Measurements from ENCODE around the gene ASPM. TPM values are rescaled to one million over a fixed set of nuclear protein-coding genes. Genes with fewer than 3 reads are reported as not detected.

Gene ASPM
- polyA plus RNA-seq, 1 of the 3 experiments (the other 2 are of a cell fraction), result 3.0 TPM

DNA sequence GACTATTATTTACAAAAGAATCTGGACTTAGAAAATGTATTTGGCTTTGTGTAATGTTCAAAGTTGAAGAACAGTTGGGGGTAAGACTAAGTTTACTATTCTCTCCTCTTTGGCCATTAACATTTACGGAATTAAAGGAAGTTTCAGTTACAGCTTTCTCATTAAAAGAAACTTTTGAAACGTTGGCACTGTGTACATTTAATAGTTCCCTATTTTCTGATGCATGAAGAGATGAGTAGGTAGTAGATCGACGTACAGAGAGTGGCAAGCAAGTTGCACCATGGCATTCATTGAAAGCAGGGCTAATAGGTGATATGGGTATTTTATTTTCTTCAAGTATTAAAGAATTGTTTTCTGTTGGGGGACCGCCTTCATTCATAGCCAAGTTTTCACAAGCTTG lies 3.2 kb downstream of the ASPM start:
- H3K4me2 ChIP-seq, result peak overlapping the region; percentile 39; the same call in 1 of the 2 replicates

More for the DNA sequence above, 3.2 kb downstream of the ASPM start:
- Histone ChIP-seq H3K4me1 (ENCODE audit: control insufficient read depth in 1 of 2, insufficient read depth in 2 of 2, low read depth in 1 of 2, low read length in 1 of 2) (peaks cover 9 to 19% of the 10 kb centered on the region in 2 experiments; a peak in 3 of 4 replicates), H3K27me3 (ENCODE audit: insufficient read depth) (no peaks in the 10 kb centered on the region), H3K9me2 (no peaks in the 10 kb centered on the region), H3F3A (replicated peaks; ENCODE audit: insufficient read depth) (no peaks in the 10 kb centered on the region), H3K9me3 (no peaks in the 10 kb centered on the region), H3K4me3 (ENCODE audit: low read depth in 2 of 2, low read length in 1 of 2) (no peak overlapping the region), H3K36me3 (replicated peaks in 1 of 2; ENCODE audit: control insufficient read depth in 1 of 2, insufficient read depth in 2 of 2, low read length in 1 of 2) (peaks cover 20 to 37% of the 10 kb centered on the region in 2 experiments), H4K20me1 (ENCODE audit: insufficient read depth) (no peaks in the 10 kb centered on the region; the same call in 1 of the 2 replicates), H3K79me2 (ENCODE audit: insufficient read depth) (peaks cover 81% of the 10 kb centered on the region), H3K9ac (no peak overlapping the region), H2AFZ (ENCODE audit: low read depth) (peak overlapping the region; percentile 78), H3K27ac (ENCODE audit: low read depth in 2 of 2, low read length in 1 of 2) (no peak overlapping the region)
- ChIA-PET POLR2A (no interaction called here), CTCF (no interaction called here)
- no peak for TF ChIP-seq FOXJ3 (CRISPR knock-in tag; IDR thresholded peaks at IDR 0.05)
- TF ChIP-seq, protein P1, sequence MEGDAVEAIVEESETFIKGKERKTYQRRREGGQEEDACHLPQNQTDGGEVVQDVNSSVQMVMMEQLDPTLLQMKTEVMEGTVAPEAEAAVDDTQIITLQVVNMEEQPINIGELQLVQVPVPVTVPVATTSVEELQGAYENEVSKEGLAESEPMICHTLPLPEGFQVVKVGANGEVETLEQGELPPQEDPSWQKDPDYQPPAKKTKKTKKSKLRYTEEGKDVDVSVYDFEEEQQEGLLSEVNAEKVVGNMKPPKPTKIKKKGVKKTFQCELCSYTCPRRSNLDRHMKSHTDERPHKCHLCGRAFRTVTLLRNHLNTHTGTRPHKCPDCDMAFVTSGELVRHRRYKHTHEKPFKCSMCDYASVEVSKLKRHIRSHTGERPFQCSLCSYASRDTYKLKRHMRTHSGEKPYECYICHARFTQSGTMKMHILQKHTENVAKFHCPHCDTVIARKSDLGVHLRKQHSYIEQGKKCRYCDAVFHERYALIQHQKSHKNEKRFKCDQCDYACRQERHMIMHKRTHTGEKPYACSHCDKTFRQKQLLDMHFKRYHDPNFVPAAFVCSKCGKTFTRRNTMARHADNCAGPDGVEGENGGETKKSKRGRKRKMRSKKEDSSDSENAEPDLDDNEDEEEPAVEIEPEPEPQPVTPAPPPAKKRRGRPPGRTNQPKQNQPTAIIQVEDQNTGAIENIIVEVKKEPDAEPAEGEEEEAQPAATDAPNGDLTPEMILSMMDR (IDR thresholded peaks at IDR 0.05), result no peak
- TF ChIP-seq JUND (IDR thresholded peaks at IDR 0.05), result no peak
- no peak for TF ChIP-seq SIN3A (IDR thresholded peaks at IDR 0.05; ENCODE audit: borderline replicate concordance, low read depth, low read length)
- TF ChIP-seq GATA2 (CRISPR knock-in tag; IDR thresholded peaks at IDR 0.05), result no peak
- no peak for TF ChIP-seq RCOR1 (IDR thresholded peaks at IDR 0.05; ENCODE audit: low read length)
- TF ChIP-seq ZBTB33 (IDR thresholded peaks at IDR 0.05; ENCODE audit: borderline replicate concordance, low read depth), result no peak
- no peak for TF ChIP-seq NRF1 (IDR thresholded peaks at IDR 0.05; ENCODE audit: low read depth, low read length)
- TF ChIP-seq, protein P2, sequence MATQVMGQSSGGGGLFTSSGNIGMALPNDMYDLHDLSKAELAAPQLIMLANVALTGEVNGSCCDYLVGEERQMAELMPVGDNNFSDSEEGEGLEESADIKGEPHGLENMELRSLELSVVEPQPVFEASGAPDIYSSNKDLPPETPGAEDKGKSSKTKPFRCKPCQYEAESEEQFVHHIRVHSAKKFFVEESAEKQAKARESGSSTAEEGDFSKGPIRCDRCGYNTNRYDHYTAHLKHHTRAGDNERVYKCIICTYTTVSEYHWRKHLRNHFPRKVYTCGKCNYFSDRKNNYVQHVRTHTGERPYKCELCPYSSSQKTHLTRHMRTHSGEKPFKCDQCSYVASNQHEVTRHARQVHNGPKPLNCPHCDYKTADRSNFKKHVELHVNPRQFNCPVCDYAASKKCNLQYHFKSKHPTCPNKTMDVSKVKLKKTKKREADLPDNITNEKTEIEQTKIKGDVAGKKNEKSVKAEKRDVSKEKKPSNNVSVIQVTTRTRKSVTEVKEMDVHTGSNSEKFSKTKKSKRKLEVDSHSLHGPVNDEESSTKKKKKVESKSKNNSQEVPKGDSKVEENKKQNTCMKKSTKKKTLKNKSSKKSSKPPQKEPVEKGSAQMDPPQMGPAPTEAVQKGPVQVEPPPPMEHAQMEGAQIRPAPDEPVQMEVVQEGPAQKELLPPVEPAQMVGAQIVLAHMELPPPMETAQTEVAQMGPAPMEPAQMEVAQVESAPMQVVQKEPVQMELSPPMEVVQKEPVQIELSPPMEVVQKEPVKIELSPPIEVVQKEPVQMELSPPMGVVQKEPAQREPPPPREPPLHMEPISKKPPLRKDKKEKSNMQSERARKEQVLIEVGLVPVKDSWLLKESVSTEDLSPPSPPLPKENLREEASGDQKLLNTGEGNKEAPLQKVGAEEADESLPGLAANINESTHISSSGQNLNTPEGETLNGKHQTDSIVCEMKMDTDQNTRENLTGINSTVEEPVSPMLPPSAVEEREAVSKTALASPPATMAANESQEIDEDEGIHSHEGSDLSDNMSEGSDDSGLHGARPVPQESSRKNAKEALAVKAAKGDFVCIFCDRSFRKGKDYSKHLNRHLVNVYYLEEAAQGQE (IDR thresholded peaks at IDR 0.05; ENCODE audit: low read depth, low read length), result no peak
- TF ChIP-seq TAF1 (IDR thresholded peaks at IDR 0.05; ENCODE audit: borderline replicate concordance, low read depth, low read length), result no peak
- no peak for TF ChIP-seq FOXM1 (IDR thresholded peaks at IDR 0.05; ENCODE audit: low read depth)
- TF ChIP-seq USF1 (IDR thresholded peaks at IDR 0.05; ENCODE audit: borderline replicate concordance, low read depth), result no peak
- no peak for TF ChIP-seq USF2 (IDR thresholded peaks at IDR 0.05; ENCODE audit: borderline replicate concordance, low read depth, low read length)
- TF ChIP-seq RAD21 (IDR thresholded peaks at IDR 0.05; ENCODE audit: low read length), result no peak
- TF ChIP-seq NFIC (IDR thresholded peaks at IDR 0.05; ENCODE audit: borderline replicate concordance), result no peak
- TF ChIP-seq RFX5 (IDR thresholded peaks at IDR 0.05; ENCODE audit: low read length), result no peak
- no peak for TF ChIP-seq MXI1 (IDR thresholded peaks at IDR 0.05; ENCODE audit: low read depth, low read length)
- no peak for TF ChIP-seq ELF1 (IDR thresholded peaks at IDR 0.05)
- DNase-seq, result no peak
- 65% methylated on average over 5 of the region's 5 CpGs for WGBS (ENCODE audit: low lambda C conversion rate)
